ENCODE measurements around the gene EVL.
"Not testable (repeated sequence)": the region's sequence is repeated elsewhere in the genome, so short reads cannot be mapped to it uniquely, and the experiment has no call there.

EVL gene

GRCh38 chr14:100038065-100038464, 27.2 kb upstream of the EVL start:
- no peak for DNase-seq

- no peak for DNase-seq
Observed at GRCh38 chr14:100039903-100040302, 25.3 kb upstream of the EVL start.

- peak; percentile 44 to 60 (median 48) for DNase-seq
Observed at GRCh38 chr14:100041271-100041670, 24.0 kb upstream of the EVL start.

- DNase-seq, result peak in 2 of 4 experiments; percentile 20 to 23
Observed at GRCh38 chr14:100042286-100042685, 22.9 kb upstream of the EVL start.

- no peak for DNase-seq
Observed at GRCh38 chr14:100045642-100046344, 19.4 kb upstream of the EVL start.

- no peak for DNase-seq
Observed at GRCh38 chr14:100047600-100047999, 17.6 kb upstream of the EVL start.

- peak in 3 of 4 experiments; percentile 28 to 63 (median 51) for DNase-seq
Observed at GRCh38 chr14:100048786-100049185, 16.4 kb upstream of the EVL start.

- peak in 1 of 4 experiments; percentile 7 for DNase-seq
Observed at GRCh38 chr14:100049220-100049619, 16.0 kb upstream of the EVL start.

GRCh38 chr14:100051103-100051502, 14.1 kb upstream of the EVL start:
- DNase-seq, result no peak

GRCh38 chr14:100051543-100051942, 13.7 kb upstream of the EVL start:
- DNase-seq, result no peak

GRCh38 chr14:100052819-100053218, 12.4 kb upstream of the EVL start:
- no peak for DNase-seq

- DNase-seq, result no peak
Observed at GRCh38 chr14:100054316-100055075, 10.7 kb upstream of the EVL start.

GRCh38 chr14:100056431-100056830, 8.8 kb upstream of the EVL start:
- no peak for DNase-seq

- peak in 3 of 4 experiments; percentile 36 to 50 (median 37) for DNase-seq
Observed at GRCh38 chr14:100056964-100057795, 8.0 kb upstream of the EVL start.

- no peak for DNase-seq
Observed at GRCh38 chr14:100058777-100059437, 6.3 kb upstream of the EVL start.

GRCh38 chr14:100059438-100059781, 5.8 kb upstream of the EVL start:
- no peak for DNase-seq

- no peak for DNase-seq
Observed at GRCh38 chr14:100060760-100061159, 4.5 kb upstream of the EVL start.

GRCh38 chr14:100062590-100062989, 2.6 kb upstream of the EVL start:
- no peak for DNase-seq

- DNase-seq, result no peak
Observed at GRCh38 chr14:100063314-100063941, 1.8 kb upstream of the EVL start.

- DNase-seq, result not testable (repeated sequence)
Observed at GRCh38 chr14:100064335-100065092, 708 bp upstream of the EVL start.

- DNase-seq, result peak; percentile 68 to 82 (median 81)
Observed at GRCh38 chr14:100065942-100066574, 836 bp downstream of the EVL start.
